Panc1 (cell line): ENCODE results near the gene RASGRP2. TPM values are rescaled to one million over a fixed set of nuclear protein-coding genes. Genes with fewer than 3 reads are reported as not detected.

ENCODE experiments used
- ATAC-seq: fragments of 200-7000 bp; cut with Tn5 transposase; 2 replicates; pipeline ENCODE4 v1.9.1; 2020; ENCODE audit warnings: mild to moderate bottlenecking, moderate library complexity
- BruUV-seq: library from RNA; stranded (reverse); fragments of 400-500 nt; replicated peaks from 2 replicates; lab custom pipeline; 2021; lab: Mats Ljungman, UMichigan
- CTCF ChIA-PET: fragments of 300-600 bp; sonication (Branson Sonifier 250); formaldehyde crosslinking; loops from one replicate; lab custom pipeline; 2022; ENCODE audit warnings: antibody characterized with exemption; lab: Charles Lee
- POLR2A ChIA-PET: fragments of 300-600 bp; sonication (Branson Sonifier 250); formaldehyde crosslinking; loops from one replicate; lab custom pipeline; 2022; ENCODE audit warnings: antibody characterized with exemption; lab: Charles Lee
- DNase-seq: peaks from one replicate; pipeline ENCODE4 v3.0.0-alpha.2; 2010; ENCODE audit warnings: low read depth, low spot score
- H3K27ac ChIP-seq: 2 replicates; pipeline ENCODE4 v1.5.1; 2011; ENCODE audit warnings: mild to moderate bottlenecking, low read length, inconsistent platforms
- H3K27me3 ChIP-seq: fragments of 200-500 bp; sonication (Bioruptor generic); 2 replicates; pipeline ENCODE4 v1.6.0; 2014; ENCODE audit warnings: low read length, inconsistent platforms; ENCODE audit not compliant: control insufficient read depth, insufficient read depth
- H3K36me3 ChIP-seq: fragments of 200-500 bp; sonication (Bioruptor generic); 2 replicates; pipeline ENCODE4 v1.5.1; 2014; ENCODE audit warnings: inconsistent platforms, mild to moderate bottlenecking, low read length, moderate library complexity; ENCODE audit not compliant: control insufficient read depth, insufficient read depth
- H3K4me1 ChIP-seq: 2 replicates; pipeline ENCODE4 v1.5.1; 2011; ENCODE audit warnings: inconsistent platforms, mild to moderate bottlenecking, low read length, moderate library complexity; ENCODE audit not compliant: control insufficient read depth, insufficient read depth
- H3K4me3 ChIP-seq, 2 experiments: 2 replicates each; pipeline ENCODE4 v1.5.1; 2011 to 2012; ENCODE audit warnings: low read depth in 2 of 2, low read length in 2 of 2, mild to moderate bottlenecking in 2 of 2, inconsistent platforms in 1 of 2, moderate library complexity in 1 of 2
- H3K9me3 ChIP-seq: fragments of 200-500 bp; sonication (Bioruptor generic); 2 replicates; pipeline ENCODE4 v1.5.1; 2014; ENCODE audit warnings: low read depth, mild to moderate bottlenecking, inconsistent platforms, low read length, moderate library complexity; ENCODE audit not compliant: control insufficient read depth, insufficient read depth
- POLR2AphosphoS5 ChIP-seq: IDR thresholded peaks from 2 replicates; pipeline ENCODE4 v1.6.1; 2012; ENCODE audit warnings: mild to moderate bottlenecking, low read depth, low read length, moderate library complexity
- SIN3A ChIP-seq: IDR thresholded peaks from 2 replicates; pipeline ENCODE4 v1.6.1; 2012; ENCODE audit warnings: low read depth, mild to moderate bottlenecking, low read length, moderate library complexity, borderline replicate concordance; ENCODE audit not compliant: insufficient read depth
- TCF7L2 ChIP-seq: IDR thresholded peaks from 2 replicates; pipeline ENCODE4 v1.6.1; 2011; ENCODE audit warnings: mild to moderate bottlenecking, low read depth, low read length, inconsistent platforms
- in situ Hi-C: cut with HindIII; loops from 2 replicates; pipeline ENCODE4 v1.10.0; 2016; ENCODE audit warnings: low sequenced_read_pairs, low pct_unique_long_range_greater_than_20kb
- intact Hi-C: fragments of 100-400 bp; cut with micrococcal nuclease; formaldehyde crosslinking; loops from one replicate; pipeline ENCODE4 v1.10.0; 2022; ENCODE audit not compliant: unreplicated experiment
- total RNA-seq: library from RNA; stranded (reverse); gene quantifications from one replicate; pipeline ENCODE4 v1.2.1, GENCODE V29; 2021; ENCODE audit not compliant: unreplicated experiment
- TF ChIP-seq, protein P1 (sequence below): fragments of 450-650 bp; IDR thresholded peaks from 2 replicates; pipeline ENCODE4 v1.5.1; 2017; ENCODE audit warnings: mild to moderate bottlenecking
- TF ChIP-seq, protein P2 (sequence below), 2 experiments: IDR thresholded peaks; 2 replicates each; pipeline ENCODE4 v1.6.1; 2011 to 2012; ENCODE audit warnings: low read depth in 2 of 2, control low read depth in 1 of 2, low read length in 1 of 2, mild to moderate bottlenecking in 1 of 2, moderate library complexity in 1 of 2; ENCODE audit not compliant: insufficient read depth in 1 of 2

RASGRP2 gene
- total RNA-seq, 1 experiment from 2014 or later = 3.7 TPM

DNA sequence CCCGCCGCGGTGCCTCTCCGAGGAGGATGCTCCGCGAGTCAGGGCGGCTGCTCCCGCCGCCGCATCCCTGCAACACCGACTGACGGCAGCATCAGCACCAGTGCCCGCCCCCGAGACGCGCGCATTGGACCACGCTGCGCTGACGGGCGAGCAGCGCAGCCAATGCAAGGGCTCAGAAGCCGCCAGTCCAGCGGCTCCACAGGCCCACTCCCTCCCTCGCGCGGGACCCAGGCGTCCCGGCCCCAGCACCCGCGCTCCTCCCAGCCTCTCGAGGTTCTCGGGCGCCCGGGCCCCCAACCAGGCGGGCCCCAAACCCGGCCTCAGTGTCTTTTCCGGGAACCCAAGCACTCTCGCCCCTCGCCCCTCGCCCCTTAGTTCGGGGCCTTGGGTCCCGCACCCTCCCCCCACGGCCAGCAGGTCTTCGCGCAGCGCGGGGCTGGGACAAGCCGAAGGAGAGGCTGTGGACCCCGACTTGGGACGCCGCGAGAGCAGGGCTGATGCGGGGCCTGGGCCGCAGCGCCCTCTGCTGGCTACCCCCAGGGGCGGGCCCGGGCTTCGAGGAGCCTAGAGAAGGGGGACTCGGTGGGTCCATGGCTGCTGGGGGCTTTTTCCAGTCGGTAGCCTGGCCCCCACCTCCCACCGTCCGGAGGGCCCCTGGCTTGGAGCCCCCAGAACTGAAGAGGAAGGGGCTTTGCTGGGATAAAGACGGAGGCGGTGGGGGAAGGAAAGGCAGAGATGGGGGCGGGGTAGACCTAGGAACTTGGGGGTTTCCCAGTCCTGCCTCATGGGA is 20.6 kb downstream of the RASGRP2 start, which contains the start of gene NRXN2:
Gene NRXN2, minus strand, starts transcription at position 81 of the 790 bp plus-strand sequence. CDS start 9,498 bp downstream, outside the sequence.
- TF ChIP-seq, protein P1, sequence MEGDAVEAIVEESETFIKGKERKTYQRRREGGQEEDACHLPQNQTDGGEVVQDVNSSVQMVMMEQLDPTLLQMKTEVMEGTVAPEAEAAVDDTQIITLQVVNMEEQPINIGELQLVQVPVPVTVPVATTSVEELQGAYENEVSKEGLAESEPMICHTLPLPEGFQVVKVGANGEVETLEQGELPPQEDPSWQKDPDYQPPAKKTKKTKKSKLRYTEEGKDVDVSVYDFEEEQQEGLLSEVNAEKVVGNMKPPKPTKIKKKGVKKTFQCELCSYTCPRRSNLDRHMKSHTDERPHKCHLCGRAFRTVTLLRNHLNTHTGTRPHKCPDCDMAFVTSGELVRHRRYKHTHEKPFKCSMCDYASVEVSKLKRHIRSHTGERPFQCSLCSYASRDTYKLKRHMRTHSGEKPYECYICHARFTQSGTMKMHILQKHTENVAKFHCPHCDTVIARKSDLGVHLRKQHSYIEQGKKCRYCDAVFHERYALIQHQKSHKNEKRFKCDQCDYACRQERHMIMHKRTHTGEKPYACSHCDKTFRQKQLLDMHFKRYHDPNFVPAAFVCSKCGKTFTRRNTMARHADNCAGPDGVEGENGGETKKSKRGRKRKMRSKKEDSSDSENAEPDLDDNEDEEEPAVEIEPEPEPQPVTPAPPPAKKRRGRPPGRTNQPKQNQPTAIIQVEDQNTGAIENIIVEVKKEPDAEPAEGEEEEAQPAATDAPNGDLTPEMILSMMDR = peak; percentile 100
- TF ChIP-seq SIN3A = no peak
- TF ChIP-seq TCF7L2 = no peak
- TF ChIP-seq POLR2AphosphoS5 = no peak
- TF ChIP-seq, protein P2, sequence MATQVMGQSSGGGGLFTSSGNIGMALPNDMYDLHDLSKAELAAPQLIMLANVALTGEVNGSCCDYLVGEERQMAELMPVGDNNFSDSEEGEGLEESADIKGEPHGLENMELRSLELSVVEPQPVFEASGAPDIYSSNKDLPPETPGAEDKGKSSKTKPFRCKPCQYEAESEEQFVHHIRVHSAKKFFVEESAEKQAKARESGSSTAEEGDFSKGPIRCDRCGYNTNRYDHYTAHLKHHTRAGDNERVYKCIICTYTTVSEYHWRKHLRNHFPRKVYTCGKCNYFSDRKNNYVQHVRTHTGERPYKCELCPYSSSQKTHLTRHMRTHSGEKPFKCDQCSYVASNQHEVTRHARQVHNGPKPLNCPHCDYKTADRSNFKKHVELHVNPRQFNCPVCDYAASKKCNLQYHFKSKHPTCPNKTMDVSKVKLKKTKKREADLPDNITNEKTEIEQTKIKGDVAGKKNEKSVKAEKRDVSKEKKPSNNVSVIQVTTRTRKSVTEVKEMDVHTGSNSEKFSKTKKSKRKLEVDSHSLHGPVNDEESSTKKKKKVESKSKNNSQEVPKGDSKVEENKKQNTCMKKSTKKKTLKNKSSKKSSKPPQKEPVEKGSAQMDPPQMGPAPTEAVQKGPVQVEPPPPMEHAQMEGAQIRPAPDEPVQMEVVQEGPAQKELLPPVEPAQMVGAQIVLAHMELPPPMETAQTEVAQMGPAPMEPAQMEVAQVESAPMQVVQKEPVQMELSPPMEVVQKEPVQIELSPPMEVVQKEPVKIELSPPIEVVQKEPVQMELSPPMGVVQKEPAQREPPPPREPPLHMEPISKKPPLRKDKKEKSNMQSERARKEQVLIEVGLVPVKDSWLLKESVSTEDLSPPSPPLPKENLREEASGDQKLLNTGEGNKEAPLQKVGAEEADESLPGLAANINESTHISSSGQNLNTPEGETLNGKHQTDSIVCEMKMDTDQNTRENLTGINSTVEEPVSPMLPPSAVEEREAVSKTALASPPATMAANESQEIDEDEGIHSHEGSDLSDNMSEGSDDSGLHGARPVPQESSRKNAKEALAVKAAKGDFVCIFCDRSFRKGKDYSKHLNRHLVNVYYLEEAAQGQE (IDR thresholded peaks at IDR 0.05; ENCODE audit: insufficient read depth in 1 of 2, low read depth in 2 of 2, low read length in 1 of 2) = no peak
- H3K36me3 ChIP-seq = no peaks in the 10 kb centered on the region
- no peak for DNase-seq
- peak; percentile 98 for ATAC-seq
- CTCF ChIA-PET = interaction anchor here (0.6 kb wide), 1 partner anchor 35 kb away, joined by 7 read pairs; no protein-coding TSS in a partner anchor
- in situ Hi-C loops = no loop called here
- POLR2A ChIA-PET = interaction anchor here (0.6 kb wide), 1 partner anchor 359 kb away, joined by 5 read pairs; no protein-coding TSS in a partner anchor
- peaks cover 8% of the 10 kb centered on the region for H3K4me1 ChIP-seq
- H3K9me3 ChIP-seq = no peaks in the 10 kb centered on the region
- H3K4me3 ChIP-seq = peak within 1 kb of the TSS; percentile 68 to 69
- H3K27me3 ChIP-seq = no peaks in the 10 kb centered on the region
- intact Hi-C loops = no loop called here
- no TSS peak for BruUV-seq
- H3K27ac ChIP-seq = peak within 1 kb of the TSS; percentile 34; the same call in 1 of the 2 replicates

DNA sequence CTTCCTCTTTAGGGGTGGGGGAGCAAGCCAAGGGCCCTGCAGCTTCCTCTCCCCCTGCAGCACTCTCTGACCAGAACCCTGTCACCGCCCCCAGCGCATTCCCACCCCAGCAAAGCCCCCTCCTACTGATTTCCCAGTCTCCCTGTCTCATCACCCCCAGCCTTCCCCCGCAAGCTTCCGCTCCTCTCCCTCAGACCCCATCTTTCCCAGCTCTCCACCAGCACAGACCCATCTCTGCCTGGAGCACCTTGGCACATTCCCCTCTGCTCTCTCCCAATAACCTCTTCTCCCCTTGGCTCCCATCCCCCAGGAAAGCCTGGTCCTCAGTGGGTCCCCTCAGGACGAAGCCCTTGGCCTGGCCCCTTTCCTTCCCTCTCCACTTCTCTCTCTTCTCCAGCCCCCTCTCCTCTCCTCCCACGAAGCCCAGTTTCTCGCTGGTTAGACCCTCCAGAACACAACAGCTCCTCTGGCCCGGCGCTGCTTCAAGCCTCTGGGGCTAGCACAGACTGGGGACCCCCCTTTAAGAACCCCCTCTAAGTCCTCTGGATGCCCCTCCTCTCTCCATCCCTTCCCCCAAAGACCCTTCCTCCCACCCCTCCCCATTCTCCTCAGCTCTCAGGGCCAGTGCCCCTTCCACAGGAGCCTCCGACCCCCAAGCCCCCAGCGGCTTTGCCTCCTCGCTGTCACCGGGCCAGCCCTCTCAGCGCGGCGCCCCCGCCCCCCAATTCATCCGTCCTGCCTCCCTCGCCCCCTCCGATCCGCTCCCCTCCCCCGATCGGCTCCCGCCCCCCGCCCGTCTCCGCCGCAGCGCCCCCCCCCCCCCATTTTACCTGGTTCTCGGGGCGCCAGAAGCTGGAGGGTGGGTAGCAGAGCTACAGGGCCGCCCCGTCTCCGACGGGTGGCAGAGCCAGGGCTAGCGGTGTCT is 21.5 kb downstream of the RASGRP2 start:
- Histone ChIP-seq H3K4me3 (no peak overlapping the region), H3K27me3 (0 out of 2 replicates have a peak, but pooled peaks cover 2% of the 10 kb centered on the region), H3K4me1 (peaks cover 8% of the 10 kb centered on the region), H3K27ac (no peak overlapping the region), H3K9me3 (no peaks in the 10 kb centered on the region), H3K36me3 (no peaks in the 10 kb centered on the region)
- ChIA-PET POLR2A (interaction anchor here (0.6 kb wide), 1 partner anchor 360 kb away, joined by 5 read pairs; no protein-coding TSS in a partner anchor), CTCF (interaction anchor here (0.6 to 0.7 kb wide), 2 partner anchors 20 to 34 kb away, joined by 5 to 7 read pairs; no protein-coding TSS in a partner anchor)
- intact Hi-C loops (no loop called here), in situ Hi-C loops (no loop called here)
- no peak for ATAC-seq
- BruUV-seq = no TSS peak
- no peak for TF ChIP-seq POLR2AphosphoS5
- TF ChIP-seq, protein P2 (IDR thresholded peaks at IDR 0.05; ENCODE audit: insufficient read depth in 1 of 2, low read depth in 2 of 2, low read length in 1 of 2) = no peak
- TF ChIP-seq SIN3A = no peak
- TF ChIP-seq, protein P1 = no peak
- no peak for TF ChIP-seq TCF7L2
- DNase-seq = no peak
